HS-27A (cell line): ENCODE data around the gene NACA2.
"Not testable (repeated sequence)": the region's sequence is repeated elsewhere in the genome, so short reads cannot be mapped to it uniquely, and the experiment has no call there.

Experiments used
- DNase-seq: peaks from one replicate; pipeline ENCODE4 v3.0.0-alpha.2; 2012; ENCODE audit warnings: low read depth, missing footprints

Gene NACA2

DNA sequence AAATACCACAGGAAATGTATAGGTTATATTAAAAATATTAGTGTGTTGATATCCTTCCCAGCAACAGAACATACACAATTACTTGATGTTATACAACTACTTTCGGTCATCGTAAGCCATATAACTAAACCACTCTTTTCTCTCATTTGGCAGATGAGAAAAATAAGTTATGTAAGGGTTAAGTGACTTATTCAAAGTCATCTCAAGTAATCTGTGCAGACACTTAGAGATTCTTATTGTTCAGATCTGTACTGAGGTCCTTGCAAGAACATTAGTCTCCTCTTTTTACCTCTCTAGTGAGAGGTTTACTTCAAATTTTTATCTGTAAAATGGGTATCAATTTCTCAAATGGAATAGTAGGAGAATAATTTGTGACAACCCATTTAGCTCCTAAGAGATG lies 15.0 kb downstream of the NACA2 start:
- DNase-seq = no peak

DNA sequence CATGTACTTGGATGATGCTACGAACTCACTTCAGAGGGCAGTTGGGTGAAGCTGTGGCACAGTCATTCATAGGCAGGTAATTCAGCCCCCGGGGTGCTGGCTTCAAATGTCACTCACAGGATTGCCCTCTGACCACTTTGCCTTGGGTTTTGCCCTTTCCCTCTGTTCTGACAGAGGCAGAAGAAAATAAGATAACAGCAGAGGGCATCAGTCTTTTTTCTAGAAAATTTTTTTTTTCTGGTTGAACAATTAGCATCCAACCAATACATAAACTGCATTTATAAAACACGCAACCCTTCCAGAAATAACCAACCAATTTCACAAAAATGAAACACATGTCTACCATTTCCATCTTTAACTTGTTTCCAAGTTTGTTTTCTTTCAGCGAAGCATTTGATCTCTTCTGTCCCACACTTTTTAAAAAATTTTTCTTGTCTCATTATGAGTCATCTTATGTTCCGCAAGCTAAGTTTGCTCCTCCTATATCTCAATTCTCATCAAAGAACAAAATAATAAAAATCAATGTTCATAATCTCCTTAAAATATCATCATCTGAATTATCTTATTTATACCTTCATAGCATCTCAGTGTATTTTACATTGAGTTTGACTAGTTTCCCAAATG lies 15.6 kb downstream of the NACA2 start:
- no peak for DNase-seq

DNA sequence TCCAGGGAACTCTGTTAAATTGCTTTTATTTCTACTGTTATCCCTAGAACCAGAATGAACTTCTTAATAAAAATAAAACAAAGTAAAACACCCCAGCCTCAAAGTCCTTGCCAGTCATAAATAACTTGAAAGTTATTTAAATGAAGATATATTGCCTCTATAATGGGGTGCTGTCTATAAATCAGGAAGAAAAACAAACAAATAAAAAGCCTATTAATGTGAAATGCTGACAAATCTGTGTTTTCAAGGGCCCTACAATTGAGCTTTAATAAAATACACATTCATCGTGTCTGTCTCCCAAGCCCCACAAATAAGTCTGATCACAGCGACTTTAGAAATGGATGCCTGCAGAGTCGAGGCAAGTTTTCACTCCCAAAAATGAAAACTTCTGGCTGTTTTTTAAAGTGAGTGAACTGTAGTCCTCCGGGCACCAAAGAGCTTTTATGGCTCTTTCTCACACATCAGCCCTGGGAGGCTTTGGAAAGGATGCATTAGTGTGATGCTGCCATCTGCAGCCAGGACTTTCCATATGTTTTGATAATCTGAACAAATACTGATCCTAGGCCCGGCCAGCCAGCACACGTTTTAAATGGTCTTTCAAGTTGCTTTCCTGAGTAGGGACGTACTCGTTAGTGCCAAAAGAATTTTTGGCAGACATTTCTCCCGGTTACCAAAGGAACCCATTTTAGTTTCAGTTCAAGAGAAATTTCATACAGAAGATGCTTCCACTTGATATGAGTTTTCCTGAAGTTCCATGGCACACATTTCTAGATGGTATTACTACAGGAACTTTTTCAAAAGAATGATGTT lies 16.3 kb downstream of the NACA2 start:
- no peak for DNase-seq

DNA sequence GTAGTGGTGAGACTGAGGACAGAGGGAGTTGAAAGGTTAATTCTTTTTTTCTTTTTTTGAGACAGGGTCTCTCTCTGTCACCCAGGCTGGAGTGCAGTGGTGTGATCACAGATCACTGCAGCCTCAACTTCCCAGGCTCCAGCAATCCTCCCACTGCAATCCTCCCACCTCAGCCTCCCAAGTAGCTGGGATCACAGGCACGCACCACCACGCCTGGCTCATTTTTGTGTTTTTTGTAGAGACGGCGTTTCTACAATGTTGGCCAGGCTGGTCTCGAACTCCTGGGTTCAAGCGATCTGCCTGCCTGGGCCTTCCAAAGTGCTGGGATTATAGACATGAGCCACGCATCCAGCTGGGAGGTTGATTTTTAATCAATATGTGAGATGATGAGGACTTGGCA lies 18.5 kb downstream of the NACA2 start:
- DNase-seq = not testable (repeated sequence)

DNA sequence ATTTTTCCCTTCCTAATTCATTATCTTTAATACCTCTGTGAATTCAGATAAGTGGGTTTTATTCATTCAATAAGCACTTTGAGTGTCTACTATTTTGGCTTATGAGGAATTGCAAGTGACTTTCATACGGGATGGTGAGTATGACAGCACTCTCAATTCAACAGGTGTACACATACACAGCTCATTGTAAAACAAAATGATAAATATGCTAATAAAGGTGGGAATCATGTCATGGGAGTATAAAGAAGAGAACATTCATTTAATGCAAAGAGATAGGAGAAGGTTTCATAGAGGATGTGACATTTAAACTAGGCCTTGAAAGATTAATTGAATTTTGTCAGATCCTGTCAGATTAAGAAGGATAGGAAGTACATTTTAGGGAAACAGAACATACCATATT lies 19.4 kb downstream of the NACA2 start:
- no peak for DNase-seq

DNA sequence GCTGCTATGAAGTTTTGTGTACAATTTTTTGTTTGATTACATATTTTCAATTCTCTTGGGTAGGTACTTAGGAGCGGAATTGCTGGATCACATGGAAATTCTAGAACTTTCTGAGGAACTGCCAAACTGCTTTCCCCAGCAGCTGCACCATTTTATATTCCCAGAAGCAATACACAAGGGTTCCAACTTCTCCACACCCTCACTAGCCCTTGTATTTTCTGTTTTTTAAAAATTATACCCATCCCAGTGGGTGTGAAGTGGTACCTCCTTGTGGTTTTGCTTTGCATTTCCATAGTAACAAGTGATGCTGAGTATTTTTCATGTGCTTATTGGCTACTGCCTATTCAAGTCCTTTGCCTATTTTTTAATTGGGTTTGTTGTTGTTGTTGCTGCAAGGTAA lies 20.9 kb downstream of the NACA2 start:
- DNase-seq = no peak

DNA sequence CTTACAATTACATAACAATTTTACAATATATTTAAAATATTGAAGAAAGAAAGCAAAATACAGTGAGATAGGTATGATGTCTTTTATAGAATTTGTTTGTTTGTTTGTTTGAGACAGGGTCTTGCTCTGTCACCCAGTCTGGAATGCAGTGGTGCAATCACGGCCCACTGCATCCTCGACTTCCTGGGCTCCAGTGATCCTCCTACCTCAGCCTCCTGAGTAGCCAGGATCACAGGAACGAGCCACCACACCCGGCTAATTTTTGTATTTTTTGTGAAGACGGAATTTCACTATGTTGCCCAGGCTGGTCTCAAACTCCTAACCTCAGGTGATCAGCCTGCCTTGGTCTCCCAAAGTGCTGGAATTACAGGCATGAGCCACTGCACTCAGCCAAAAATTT lies 21.5 kb downstream of the NACA2 start:
- DNase-seq = not testable (repeated sequence)

DNA sequence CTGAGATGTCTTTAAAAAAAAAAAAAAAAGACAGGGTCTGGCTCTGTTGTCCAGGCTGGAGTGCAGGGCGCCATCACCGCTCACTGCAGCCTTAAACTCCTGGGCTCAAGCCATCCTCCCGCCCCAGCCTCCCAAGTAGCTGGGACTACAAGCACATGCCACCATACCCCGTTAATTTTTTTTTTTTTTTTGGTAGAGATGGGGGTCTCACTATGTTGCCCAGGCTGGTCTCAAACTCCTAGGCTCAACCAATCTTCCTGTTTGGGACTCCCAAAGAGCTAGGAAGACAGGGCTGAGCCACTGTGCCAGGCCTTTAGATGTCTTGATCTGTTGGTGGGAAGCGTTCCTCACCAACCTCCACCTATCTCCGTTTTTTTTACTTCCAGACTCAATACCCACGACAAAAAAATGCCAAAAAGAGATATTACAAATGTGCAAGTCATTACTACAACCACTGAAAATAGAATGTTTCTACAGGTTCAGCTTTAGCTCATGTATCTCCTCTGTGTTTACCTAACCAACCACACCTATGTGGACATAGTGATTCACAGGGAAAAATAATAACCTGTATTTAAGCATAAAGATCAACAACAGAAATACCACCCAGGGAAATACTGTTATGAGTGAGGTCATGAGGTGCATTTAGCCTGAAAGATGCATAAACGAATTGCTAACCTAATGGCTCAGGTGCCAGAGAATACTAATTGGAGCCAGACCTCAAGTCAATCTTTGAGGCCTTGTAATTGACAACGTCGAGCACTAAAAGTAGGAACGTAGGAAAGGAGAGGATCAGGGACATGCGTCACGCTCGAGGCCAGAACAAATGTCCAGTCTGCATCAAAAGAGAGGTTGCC lies 22.6 kb downstream of the NACA2 start:
- no peak for DNase-seq

DNA sequence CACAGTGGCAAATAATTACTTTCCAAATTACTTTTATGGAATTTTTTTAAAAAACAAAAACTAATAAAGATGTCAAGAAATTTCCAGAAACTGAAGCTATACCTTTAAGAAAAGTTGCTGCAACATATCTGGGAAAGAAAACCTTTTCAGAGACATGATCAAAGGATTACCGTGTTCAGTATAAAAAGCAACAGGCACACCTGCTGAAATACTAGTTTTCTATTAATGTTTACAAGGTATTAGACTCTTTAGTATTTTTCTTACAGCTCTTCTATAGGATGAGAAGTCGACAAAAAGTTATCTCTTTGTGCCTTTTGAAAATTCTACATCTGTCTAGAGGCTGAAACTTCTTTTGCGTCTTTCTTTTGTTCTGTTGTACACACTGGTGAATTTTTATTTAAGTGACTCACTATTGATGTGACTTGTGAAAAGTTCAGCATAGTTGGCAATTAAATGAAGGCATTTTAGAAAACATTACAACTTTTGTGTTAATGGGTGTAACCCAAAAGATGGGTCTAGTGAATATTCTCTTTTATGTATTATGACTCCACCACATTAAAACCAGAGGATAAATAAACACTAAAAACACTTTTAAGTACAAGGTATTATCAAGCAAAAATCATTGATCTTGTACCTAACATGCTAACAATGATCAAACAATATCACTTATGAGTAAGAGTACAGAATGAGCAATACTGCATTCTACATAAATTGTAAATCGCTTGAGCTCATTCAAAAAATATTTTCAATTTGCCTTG lies 23.8 kb downstream of the NACA2 start:
- DNase-seq = no peak

DNA sequence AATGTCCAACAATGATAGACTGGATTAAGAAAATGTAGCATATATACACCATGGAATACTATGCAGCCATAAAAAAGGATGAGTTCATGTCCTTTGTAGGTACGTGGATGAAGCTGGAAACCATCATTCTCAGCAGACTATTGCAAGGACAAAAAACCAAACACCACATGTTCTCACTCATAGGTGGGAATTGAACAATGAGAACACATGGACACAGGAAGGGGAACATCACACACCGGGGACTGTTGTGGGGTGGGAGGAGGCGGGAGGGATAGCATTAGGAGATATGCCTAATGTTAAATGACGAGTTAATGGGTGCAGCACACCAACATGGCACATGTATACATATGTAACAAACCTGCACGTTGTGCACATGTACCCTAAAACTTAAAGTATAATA lies 24.6 kb downstream of the NACA2 start:
- DNase-seq = not testable (repeated sequence)

DNA sequence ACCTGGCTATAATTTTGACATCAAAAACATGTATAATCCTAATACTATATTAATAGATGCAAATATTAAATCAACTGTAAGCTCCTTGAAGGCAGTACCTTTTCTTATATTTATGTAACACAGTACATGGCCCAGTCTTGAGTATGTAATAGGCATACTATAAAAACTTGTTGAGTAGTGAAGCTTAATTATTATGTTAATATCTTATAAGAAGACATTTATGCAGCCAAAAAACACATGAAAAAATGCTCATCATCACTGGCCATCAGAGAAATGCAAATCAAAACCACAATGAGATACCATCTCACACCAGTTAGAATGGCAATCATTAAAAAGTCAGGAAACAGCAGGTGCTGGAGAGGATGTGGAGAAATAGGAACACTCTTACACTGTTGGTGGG lies 25.2 kb downstream of the NACA2 start:
- not testable (repeated sequence) for DNase-seq

DNA sequence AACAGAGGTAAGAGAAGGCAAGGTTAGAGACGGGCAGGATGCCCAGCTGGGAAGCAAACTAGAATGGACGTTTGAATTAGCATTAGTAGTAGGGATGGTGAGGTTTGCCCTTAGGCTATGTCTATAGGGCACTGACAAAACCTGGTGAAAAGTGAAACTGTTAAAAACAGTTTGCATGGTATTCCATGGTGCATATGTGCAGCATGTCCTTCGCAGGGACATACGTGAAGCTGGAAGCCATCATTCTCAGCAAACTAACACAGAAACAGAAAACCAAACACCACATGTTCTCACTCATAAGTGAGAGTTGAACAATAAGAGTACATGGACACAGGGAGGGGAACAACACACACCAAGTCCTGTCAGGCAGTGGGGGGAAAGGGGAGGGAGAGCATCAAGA lies 25.8 kb downstream of the NACA2 start:
- DNase-seq = no peak

DNA sequence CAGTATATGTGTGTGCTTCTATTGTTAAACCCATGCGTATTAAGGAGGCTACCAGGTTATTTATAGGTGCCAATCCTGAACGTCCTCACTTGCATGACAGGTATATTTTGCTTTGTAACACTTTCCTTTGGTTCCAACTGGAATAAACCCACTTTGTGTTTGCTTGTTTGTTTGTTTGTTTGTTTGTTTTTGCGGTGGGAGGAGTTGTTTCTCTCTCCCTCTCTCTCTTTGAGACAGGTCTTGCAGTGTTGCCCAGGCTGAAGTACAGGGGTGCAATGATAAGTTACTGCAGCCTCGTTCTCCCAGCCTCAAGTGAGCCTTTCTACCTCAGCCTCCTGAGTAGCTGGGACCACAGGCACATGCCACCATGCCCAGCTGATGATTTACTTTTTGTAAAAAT lies 28.7 kb downstream of the NACA2 start:
- DNase-seq = no peak

DNA sequence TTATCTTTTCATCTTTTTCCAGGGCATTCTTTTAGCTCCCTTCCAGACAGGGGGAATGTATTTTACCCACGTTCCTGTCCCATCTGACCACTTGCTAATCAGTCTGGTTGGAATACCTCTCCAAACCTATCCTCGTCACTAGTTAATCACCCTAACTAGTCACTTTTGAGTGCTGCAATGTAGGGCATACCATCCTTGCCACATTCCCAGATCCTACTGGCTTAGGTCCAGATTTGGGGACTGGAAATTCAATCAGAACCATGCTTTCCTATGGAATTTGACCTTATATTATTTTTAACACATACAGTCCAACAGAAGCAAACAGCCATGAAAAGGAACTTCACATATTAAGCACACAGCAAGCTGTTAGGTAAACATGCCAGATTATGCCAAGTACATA lies 29.7 kb downstream of the NACA2 start:
- DNase-seq = no peak

DNA sequence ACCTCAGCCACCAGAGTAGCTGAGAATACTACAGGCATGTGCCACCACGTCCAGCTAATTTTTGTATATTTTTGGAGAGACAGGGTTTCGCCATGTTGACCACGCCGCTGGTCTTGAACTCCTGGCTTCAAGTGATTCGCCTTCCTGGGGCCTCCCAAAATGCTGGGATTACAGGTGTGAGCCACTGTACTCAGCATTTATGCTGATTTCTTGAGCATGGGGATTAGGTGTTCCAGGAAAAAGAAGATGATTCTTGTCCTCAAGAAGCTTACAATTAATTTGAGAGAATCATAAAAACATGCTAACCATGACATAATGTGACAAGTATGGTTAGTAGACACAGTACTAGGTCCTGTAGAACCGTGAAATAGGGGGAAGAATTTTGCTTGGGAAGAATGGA lies 30.9 kb downstream of the NACA2 start:
- no peak for DNase-seq

DNA sequence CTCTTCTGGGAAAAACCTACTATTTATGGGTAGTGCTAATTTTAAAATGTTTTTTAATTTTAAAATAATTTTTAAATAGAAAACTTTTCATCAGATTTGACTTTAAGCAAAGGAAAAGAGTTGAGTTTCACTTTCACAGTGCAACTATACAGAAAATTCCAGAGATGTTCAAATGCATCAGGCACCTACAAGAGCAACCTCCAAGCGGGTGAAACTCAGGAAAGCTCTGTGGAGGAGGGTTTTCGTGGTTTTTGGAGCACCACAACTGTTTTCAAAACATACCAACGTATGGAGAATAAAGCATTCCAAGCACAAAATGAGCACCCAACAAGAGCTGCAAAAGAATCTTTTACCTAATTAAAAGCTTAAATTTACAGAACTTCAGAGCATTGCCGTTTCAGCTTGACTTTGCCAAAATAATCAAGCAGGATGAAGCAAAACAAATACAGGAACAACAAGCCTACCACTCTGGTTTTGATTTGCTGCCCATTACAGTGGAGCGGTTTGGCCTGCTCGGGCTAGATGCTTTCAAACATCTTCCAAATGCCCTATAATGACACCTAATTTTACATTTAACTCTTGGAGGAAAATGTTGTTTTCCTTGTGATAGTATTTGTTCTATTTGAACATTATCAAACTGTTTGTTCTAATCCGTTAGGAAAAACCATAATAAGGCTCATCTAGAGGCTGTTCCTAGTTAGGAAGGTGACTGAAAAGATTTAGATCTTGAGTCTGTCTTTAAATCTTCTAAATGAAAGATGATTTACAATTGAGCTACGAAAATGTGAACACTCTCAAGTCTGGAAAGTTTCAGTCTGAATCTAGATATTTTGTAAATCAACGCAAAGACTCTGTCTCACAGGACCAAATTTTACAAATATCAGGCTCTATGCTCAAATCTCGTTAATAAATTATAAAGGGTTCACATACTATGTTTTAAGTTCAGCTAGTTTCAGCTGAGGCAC lies 34.5 kb downstream of the NACA2 start:
- DNase-seq = no peak

DNA sequence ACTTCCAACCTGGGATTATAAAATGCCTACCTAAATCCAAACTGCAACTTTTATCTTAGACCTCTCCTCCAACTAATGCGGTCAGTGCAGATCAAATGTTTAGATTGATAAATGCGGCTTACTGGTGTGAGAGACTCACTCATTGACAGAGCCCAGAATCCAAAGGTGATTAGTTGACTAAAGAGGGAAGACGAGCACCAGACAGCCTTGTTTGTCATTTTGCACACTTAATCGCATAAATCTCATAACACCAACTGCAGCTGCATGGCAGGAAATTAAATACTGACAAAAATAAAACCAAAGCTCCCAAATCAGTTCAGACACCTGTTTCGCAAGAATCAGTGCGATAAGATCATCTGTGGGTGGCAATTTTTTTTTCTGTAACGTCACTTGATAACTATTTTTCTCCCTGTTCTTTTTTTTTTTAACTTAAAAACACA lies 35.9 kb downstream of the NACA2 start:
- DNase-seq = no peak

DNA sequence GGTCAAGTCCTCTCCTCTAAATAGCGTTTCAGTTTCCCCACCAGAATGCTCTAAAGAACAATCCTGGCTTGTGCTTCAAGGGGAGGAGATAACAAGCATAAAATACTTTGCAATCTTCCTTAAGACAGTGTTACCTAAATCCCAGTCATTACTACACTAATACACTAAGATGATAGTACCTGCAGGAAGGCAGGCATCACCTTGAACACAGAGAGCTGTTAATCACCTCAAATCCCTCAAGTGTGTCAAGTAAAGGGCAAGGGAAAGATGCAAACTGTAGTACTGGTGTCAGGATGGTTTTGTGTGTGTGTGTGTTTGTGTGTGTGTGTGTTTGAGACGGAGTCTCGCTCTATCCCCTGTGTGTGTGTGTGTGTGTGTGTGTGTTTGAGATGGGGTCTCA lies 36.8 kb downstream of the NACA2 start:
- no peak for DNase-seq

DNA sequence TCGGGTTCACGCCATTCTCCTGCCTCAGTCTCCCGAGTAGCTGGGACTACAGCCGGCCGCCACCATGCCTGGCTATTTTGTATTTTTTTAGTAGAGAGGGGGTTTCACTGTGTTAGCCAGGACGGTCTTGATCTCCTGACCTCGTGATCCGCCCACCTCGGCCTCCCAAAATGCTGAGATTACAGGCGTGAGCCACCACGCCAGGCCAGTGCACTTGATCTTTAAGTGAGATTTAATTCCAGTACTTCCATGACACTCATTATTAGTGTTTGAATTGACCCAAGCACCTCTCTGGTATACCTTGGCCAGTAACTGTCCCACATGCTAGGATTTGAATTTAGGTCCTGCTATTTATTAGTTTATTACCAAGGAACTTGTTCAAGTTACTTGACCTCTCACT lies 38.5 kb downstream of the NACA2 start:
- DNase-seq = not testable (repeated sequence)

DNA sequence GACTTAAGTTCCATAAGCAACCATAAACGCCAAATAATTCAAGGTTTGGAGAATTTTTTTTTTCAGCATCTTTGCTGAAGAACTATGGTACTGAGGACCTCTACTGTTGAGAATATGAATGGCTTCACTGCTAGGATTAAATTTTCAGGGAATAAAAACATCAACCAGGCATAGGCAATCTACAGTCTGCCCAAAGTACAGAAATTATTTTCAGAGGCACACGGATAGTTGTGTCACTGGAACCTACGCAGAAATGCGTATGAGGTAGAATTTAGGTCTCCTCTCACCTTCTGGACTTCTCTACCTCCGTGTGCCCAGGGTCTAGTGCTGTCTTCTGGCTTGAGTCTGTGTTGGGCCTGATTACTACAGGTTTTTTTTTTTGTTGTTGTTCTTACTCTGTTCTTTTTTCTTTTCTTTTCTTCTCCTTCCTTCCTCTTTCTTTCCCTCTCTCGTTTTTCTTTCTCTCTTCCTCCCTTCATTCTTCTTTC lies 39.7 kb downstream of the NACA2 start:
- DNase-seq = peak; percentile 9

DNA sequence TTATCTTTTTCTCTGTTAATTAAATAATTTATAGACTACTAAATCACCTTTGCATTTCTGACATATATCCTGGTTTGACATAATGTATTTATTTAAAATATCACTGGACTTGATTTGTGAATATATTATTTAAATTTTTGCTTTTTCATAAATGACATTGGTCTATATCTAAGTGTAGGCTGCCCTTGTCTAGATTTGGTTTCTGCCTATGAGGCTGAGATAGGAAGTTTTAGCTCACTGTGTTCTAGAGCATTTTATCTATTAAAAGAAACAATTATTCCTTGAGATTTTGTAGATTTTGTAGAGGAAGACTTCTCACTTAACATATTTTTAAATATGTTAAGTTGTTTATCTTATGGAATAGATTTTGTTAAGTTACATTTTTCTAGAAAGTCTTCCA lies 43.9 kb downstream of the NACA2 start:
- DNase-seq = no peak
